ENCODE data around the gene TENM4.

TENM4 gene

DNA sequence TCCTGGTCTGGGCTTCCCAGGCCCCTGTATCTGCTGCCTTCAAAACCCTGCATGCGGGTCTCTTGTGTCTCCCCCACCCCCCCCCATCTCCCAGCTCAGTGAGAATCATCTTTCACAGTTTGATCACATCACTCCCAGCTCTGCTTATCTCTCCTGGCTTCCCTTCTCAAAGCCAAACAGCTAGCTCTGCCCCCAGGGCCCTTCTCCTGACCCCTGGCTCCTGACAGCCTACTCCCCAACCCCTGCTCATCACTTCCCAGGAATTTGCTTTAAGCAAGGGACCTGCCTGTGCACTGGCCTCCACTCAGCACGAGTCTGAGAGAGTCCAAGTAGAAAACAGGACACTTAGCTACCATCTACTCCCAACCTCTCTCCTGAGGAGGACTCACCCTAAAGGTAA is 342.7 kb downstream of the TENM4 start:
- Mint-ChIP-seq H3K4me3 (peak overlapping the region; percentile 67), H3K27ac (peak overlapping the region; percentile 89), H3K9me3 (no peaks in the 10 kb centered on the region), H3K27me3 (ENCODE audit: low read depth, poor library complexity) (peaks cover 5% of the 10 kb centered on the region), H3K36me3 (ENCODE audit: low read depth) (no peaks in the 10 kb centered on the region), H3K4me1 (peaks cover 98% of the 10 kb centered on the region)
- TF ChIP-seq, protein P1, sequence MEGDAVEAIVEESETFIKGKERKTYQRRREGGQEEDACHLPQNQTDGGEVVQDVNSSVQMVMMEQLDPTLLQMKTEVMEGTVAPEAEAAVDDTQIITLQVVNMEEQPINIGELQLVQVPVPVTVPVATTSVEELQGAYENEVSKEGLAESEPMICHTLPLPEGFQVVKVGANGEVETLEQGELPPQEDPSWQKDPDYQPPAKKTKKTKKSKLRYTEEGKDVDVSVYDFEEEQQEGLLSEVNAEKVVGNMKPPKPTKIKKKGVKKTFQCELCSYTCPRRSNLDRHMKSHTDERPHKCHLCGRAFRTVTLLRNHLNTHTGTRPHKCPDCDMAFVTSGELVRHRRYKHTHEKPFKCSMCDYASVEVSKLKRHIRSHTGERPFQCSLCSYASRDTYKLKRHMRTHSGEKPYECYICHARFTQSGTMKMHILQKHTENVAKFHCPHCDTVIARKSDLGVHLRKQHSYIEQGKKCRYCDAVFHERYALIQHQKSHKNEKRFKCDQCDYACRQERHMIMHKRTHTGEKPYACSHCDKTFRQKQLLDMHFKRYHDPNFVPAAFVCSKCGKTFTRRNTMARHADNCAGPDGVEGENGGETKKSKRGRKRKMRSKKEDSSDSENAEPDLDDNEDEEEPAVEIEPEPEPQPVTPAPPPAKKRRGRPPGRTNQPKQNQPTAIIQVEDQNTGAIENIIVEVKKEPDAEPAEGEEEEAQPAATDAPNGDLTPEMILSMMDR (IDR thresholded peaks at IDR 0.05) = no peak
- DNase-seq = peak; percentile 23

DNA sequence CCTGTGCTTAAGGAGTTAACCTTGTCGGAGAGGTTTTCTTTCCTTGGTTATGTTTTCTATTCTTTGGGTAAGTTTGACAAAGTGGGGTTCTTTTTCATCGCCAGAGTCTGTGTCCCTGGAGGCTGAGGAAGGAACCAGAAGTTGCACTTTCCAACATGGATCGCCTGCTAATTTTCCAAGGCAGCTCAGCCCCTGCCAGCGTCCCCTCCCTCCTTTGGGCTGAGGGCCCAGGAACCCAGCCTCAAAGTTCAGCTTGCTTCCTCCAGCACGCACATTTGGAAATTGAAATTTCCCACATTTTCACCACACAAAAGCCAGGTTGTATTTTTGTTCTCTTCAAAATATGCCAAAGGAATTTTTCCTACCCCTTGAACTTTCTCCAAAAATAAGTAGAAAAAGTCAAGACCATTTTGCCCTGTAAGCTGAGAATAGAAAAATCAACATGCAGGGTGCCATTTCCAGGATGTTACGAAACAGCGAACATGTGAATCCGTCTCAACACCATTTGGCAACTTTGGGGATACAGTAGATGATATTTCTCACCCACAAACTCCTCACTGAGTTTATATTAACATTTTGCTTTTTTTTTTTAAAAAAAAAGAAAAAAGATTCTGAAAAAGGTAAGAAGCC is 343.5 kb downstream of the TENM4 start:
- Mint-ChIP-seq H3K27me3 (ENCODE audit: low read depth, poor library complexity) (peaks cover 5% of the 10 kb centered on the region), H3K36me3 (ENCODE audit: low read depth) (peaks cover 1% of the 10 kb centered on the region), H3K4me1 (peaks cover 94% of the 10 kb centered on the region), H3K9me3 (no peaks in the 10 kb centered on the region), H3K4me3 (peak overlapping the region; percentile 67), H3K27ac (peak overlapping the region; percentile 89)
- TF ChIP-seq, protein P1 (IDR thresholded peaks at IDR 0.05) = no peak
- no peak for DNase-seq

DNA sequence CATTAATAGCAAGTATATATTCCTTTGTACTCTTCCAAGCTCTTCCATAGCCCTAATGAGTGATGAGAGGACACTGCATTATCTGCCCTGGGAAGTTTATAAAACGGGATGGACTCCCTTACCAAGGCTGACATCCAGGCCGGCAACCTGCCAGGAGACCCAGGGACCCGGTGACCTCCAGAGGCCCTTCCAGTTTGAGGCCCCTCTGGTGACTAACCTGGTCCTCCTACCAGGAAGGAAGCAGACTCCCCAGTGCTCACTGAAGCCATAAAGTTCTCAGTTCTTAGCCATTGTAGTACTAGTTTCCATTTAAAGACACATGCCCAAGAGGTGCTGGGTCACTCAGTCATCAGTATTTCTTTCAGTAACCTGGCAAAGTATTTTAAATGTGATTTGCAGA is 345.4 kb downstream of the TENM4 start:
- H3K4me3 Mint-ChIP-seq = peak overlapping the region; percentile 57
- DNase-seq = no peak
- H3K36me3 Mint-ChIP-seq (ENCODE audit: low read depth) = peaks cover 6% of the 10 kb centered on the region
- peaks cover 3% of the 10 kb centered on the region for H3K9me3 Mint-ChIP-seq
- H3K27me3 Mint-ChIP-seq (ENCODE audit: low read depth, poor library complexity) = peaks cover 5% of the 10 kb centered on the region
- peak overlapping the region; percentile 96 for H3K27ac Mint-ChIP-seq
- peaks cover 96% of the 10 kb centered on the region for H3K4me1 Mint-ChIP-seq
- TF ChIP-seq, protein P1 (IDR thresholded peaks at IDR 0.05) = no peak

DNA sequence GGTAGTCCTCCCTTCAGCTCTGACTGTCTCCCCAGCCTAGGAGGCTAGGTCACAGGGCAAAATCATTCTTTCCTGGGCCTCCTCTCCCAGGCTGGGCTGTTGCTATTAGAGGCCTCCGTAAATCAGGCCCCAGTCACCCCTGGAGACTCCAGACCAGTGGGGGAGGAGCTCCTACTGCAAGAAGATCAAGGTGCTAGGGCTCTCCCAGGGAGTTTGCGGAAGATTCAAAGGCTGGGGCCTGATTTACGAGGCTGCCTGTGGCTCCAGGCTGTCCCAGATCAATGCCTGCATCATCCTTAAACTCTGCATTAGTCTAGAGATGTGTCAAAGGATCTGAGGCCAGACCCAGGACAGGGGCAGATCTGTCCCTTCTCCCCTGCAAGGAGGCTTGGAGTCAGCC is 346.2 kb downstream of the TENM4 start:
- peak; percentile 76 for DNase-seq
- Mint-ChIP-seq H3K9me3 (peaks cover 3% of the 10 kb centered on the region), H3K4me1 (peaks cover 94% of the 10 kb centered on the region), H3K36me3 (ENCODE audit: low read depth) (peaks cover 6% of the 10 kb centered on the region), H3K4me3 (peak overlapping the region; percentile 28), H3K27ac (peak overlapping the region; percentile 96), H3K27me3 (ENCODE audit: low read depth, poor library complexity) (peaks cover 4% of the 10 kb centered on the region)
- TF ChIP-seq, protein P1 (IDR thresholded peaks at IDR 0.05) = no peak

DNA sequence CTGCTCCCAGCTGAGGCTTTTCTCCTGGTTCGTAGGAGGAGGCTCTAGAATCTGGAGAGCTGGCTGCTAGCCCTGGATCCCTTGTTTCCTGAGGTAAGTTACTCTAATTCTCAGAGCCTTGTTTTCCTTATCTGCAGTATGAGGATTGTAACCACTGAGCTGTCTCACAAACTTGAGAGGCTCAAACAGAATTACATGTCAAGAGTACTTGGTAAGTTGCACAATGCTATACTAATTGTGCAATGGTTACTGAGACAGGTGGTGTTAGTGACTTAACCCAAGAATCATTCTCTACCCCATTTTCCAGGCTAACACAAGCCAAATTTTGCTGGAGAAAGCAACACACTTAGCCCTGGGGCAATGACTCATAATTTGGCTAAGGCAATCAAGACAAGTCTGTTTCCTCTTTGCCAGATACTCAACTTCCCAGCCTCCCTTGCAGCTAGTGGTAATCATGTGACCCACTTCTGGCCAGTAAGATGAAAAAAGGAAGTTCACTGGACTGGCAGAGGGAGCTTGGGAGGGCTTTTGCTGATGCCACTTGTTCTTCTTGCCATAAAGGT is 348.0 kb downstream of the TENM4 start:
- peaks cover 2% of the 10 kb centered on the region for H3K27me3 Mint-ChIP-seq (ENCODE audit: low read depth, poor library complexity)
- TF ChIP-seq, protein P1 (IDR thresholded peaks at IDR 0.05) = no peak
- no peak overlapping the region for H3K27ac Mint-ChIP-seq
- DNase-seq = no peak
- peaks cover 94% of the 10 kb centered on the region for H3K4me1 Mint-ChIP-seq
- no peak overlapping the region for H3K4me3 Mint-ChIP-seq
- peaks cover 6% of the 10 kb centered on the region for H3K36me3 Mint-ChIP-seq (ENCODE audit: low read depth)
- H3K9me3 Mint-ChIP-seq = peaks cover 3% of the 10 kb centered on the region

DNA sequence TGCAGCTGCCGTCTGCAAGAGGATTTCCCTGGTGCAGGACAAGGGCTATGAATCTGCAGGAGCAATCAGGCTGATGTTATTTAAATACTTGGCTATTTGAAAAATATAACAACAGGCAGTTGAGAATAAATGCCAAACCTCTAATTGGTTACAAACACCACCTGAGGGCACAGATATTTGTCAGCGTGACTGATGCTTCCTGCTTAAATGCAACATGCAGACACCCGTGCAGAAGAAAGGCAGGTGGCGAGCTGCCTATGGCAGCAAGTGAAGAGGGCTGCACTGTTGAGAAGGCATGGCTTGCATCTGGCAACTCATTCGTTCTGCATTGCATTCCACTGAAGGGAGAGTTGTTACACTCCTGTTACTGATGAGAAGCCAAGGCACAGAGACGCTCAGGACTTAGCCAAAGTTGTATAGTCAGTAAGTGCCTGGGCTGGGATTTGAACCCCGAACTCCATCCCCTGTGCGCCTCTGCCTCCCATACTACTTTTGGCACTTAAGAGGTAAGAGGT is 350.6 kb downstream of the TENM4 start:
- TF ChIP-seq, protein P1 (IDR thresholded peaks at IDR 0.05) = no peak
- peaks cover 6% of the 10 kb centered on the region for H3K36me3 Mint-ChIP-seq (ENCODE audit: low read depth)
- no peak for DNase-seq
- H3K4me1 Mint-ChIP-seq = peaks cover 93% of the 10 kb centered on the region
- H3K27ac Mint-ChIP-seq = no peak overlapping the region
- H3K4me3 Mint-ChIP-seq = no peak overlapping the region
- H3K9me3 Mint-ChIP-seq = peaks cover 3% of the 10 kb centered on the region
- peaks cover 2% of the 10 kb centered on the region for H3K27me3 Mint-ChIP-seq (ENCODE audit: low read depth, poor library complexity)

All from nephron progenitor cell (in vitro differentiated cells).